ENCODE measurements around the gene FNBP1.
"Not testable (repeated sequence)": the region's sequence is repeated elsewhere in the genome, so short reads cannot be mapped to it uniquely, and the experiment has no call there.

Gene FNBP1

DNA sequence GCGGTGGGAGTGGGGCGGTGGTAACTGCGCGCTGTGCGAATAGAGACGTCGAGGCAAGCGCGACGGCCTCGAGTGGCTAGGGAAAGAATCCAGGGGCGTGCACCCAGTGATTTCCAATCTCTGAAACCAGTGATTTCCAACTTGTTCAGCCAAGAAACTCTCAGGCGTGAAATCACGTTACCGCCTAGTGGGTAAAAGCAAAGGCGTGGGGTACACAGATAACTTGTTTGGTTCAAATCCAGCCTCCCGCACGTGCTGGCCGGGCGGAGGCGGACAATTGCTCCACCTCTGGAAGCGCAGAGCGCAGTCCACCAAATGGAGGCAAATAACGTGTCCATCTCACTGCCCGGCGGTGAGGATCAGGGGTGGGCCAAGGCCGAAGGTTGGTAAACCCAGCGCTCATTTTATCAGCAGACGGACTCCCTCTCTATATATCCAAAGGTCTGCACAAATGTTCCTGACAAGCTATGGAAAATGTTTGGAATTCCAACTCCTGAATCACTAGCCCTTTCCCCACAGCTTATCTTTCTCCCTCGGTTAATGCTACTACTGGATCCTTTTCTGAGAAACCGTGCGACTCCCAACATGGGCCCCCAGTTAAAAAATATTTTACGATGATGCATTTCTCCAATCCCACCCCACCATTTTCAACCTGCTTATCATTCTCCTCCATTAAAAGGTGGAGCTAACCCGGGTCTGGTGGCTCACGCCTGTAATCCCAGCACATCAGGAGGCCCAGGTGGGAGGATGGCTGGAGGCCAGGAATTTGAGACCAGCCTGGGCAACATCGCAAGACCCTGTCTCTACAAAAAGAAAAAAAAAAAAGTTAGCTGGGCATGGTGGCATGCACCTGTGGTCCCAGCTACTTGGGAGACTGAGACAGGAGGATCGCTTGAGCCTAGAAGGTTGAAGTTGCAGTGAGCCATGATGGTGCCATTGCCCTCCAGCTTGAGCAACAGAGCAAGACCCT, 950 bp upstream of the FNBP1 start:
- DNase-seq: no peak

DNA sequence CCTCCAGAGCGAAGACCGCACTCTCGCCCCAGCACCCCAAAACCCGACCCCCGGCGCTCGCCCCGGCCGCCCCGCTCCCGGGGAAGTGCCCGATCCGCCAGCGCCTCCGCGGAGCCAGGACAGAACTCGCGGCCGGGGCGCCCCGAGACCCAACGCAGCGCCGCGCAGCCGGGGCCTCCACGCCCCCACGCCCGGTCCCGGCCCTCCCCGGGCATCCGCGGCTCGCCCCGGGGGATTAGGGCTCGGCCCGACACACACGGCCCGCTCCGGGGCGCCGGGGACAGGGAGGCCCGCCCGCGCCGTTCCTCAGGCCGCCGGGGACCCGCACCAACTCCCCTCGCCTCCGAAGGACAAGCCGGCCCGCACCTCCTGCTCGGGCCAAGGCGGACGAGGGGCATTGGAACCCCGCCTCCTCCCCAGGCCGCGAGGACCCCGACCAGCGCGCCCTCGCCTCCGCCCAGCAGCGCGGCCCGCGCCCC, 544 bp downstream of the FNBP1 start:
- DNase-seq: no peak

DNA sequence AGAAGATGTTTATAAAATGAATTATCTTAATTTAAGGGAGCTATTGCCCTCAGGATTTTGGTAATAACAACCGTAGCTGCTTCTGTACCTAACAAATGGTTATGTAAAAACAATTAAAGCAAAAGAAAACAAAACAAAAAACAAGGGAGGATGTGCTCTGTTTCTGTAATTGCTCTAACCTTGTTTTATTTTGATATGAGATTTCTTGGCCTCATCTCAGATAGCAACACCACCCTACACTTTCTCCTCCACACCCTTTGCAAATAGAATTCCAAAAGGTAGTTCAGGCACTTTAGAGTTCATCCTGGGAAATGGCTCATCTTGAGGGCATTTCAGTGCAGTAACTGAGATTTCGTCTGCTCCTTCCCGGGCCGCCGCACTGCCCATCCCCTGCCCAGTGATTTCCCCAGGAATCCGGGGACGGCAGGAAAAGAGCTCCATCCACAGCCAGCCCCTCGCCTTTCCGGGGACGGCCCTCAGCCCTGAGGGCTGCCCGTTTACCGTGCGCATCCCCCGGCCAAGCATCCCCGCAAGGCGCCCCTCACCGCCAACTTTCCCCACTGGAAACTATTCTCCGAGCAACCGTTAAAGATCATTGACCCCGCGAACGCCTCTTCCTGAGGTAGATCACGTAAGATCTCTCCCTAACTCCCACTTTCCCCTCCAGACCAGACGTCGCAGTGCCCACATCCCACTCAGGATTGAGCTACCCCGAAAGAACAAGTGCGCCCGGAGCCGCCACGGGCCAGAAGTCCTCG, 1.2 kb downstream of the FNBP1 start:
- no peak for DNase-seq

DNA sequence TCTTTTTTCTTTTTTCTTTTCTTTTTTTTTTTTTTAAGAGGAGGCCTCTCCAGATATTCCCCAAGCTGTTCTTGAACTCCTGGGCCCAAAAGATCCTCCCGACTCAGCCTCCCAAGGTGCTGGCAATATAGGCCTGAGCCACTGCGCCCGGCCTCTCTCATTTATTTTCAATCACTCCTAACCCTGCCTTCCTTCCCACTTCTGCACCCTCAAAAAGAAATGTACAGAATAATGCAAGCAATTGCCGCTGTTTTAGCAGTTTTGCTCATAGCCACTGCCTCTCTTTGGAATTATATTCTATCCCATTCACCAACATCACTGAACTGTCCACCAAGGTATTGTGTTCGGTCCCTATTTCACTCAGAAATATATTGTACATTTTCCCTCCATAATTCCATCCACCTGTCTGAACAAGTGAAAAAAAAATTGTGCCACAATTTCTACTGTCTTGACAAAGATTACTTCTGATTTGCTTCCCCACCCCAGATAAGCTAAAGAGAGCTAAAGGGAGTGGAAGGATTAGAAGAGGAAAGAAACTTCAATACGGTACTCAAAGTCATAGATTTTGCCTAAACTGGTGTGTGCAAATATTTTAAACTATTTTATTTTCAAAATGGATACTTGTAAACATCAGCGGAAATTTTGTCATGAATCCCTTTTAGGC, 1.9 kb downstream of the FNBP1 start:
- DNase-seq: no peak

DNA sequence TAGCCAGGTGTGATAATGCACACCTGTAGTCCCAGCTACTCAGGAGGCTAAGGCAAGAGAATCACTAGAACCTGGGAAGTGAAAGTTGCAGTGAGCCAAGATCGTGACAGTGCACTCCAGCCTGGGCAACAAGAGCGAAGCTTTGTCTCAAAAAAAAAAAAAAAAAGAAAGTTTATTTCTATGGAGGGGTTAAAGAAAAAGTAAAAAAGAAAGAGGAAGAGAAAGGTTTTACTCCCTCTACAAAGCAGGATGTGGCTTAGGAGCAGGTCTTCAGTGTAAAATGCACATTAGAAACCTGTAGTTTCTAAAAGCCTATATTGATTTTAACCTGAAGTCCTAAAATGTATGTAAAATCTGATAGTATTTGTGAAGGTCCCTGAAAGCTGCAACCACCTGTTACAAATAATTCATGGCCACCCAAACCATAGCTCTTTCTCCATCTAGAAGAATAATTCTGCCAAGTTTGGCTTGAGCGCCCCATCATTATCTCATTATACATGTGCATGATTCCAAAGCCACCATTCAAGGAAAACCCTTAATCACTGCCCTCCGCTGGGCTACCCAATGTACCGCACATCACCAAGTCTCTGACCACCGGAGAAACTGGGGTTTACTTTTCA, 3.4 kb downstream of the FNBP1 start:
- no peak for DNase-seq

DNA sequence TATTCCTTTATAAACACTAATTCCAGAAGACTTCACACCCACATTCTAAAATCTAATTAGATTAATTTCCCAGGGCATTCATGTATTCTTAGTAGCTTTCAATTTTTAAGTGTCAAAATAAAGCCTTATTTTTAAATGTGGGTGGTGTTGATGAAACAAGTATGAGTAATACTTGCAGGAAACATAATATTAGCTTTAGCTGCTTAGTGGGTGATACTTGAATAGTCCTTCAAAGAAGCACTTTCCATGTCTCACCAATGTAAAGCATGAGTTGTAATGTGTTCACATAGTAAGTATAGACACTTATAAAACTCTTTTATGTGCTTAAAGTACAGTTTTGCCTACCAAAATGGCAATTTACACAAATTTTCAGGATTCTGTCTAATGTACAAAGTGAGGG, 6.9 kb downstream of the FNBP1 start:
- DNase-seq: no peak

DNA sequence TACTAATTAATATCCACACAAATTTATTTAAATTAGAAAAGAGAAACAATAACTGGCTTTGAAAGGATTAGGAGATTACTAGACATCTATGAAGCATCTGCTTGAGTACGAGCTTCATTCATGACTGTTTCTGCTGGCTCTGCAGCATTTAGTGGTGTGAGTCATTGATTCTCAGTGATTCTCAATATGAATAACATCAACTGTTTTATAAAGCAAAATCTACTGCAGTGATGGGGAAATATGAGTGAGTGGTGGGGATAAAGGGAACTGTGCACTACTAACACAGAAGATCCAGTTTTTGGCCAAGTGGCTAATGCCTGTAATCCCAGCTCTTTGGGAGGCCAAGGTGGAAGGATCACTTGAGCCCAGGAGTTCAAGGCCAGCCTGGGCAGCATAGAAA, 8.4 kb downstream of the FNBP1 start:
- DNase-seq: no peak

DNA sequence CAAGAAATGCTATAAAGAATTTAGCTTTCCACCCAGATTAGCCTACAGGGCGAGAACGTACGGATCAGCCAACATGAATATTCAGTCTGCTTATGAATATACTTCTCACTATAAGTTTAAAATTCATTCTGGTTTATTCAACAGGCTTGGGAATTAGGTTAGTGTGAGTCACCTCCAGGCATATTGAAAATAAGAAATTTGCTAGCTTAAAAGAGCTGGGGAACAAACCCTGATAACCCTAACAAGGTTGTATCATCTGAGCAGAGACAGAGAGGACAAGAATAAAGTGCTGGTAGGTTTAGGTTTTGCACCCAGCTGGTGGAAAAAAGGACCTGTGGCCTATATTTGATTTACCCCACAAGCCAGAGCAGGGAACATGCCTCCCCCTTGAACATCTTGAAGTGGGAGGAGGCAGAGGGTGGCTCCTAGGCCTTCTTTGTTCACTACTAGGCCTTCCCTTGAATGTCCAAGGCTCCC, 12.3 kb downstream of the FNBP1 start:
- no peak for DNase-seq

DNA sequence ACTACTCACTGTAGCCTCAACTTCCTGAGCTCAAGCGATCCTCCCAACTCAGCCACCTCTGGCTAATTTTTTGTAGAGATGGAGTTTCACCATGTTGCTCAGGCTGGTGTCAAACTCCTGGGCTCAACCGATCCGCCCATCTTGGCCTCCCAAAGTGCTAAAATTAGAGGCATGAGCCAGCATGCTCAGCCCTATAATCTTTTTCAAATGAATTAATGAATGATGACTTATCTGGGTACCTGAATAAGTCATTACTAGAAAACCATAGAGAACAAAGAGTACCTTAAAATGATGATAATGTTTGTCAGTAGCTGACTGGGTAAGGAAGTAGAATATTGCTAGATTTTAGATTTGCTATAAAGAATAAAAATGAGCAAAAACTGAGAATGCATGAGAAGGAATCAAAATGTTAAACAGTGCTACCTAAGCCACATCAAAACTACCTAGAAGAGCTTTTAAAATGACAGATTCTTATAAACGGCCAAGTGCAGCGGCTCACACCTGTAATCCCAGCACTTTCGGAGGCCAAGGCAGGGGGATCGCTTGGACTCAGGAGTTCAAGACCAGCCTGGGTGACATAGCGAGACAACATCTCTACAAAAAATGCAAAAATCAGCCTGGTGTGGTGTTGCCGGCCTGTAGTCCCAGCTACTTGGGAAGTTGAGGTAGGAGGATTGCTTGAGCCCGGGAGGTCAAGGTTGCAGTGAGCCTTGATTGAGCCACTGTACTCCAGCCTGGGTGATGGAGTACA, 13.6 kb downstream of the FNBP1 start:
- DNase-seq: no peak

DNA sequence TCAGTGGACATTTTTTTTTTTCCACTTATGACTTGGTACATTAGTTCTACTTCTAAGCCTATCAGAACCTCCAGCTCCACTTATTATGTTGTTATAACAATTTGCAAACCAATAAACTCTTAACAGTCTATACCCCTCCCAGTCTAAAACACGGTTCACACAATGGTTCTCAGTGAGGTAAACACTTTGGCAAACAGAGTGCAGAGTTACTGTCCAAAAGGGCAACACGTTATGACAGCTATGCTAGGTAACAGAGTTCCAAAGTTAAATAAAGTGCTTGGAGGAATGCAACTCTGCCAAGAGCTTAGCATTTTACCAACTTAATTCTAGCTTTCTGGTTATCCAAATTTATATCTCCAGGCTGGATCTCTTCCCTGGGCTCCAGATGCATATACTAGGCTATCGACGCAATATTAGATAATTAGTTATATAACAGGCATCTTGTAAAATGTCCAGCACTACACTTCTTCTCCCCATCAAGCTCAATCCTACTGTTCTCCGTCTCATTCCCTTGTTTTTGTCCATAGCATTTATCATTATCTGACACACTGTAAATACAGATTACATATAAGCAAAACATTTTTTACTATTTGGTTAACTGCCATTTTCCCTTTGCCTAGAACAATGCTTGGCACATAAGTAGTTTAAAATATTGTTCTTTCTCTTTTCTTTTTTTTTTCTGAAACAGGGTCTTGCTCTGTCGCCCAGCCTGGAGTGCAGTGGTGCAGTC, 14.3 kb downstream of the FNBP1 start:
- DNase-seq: no peak

DNA sequence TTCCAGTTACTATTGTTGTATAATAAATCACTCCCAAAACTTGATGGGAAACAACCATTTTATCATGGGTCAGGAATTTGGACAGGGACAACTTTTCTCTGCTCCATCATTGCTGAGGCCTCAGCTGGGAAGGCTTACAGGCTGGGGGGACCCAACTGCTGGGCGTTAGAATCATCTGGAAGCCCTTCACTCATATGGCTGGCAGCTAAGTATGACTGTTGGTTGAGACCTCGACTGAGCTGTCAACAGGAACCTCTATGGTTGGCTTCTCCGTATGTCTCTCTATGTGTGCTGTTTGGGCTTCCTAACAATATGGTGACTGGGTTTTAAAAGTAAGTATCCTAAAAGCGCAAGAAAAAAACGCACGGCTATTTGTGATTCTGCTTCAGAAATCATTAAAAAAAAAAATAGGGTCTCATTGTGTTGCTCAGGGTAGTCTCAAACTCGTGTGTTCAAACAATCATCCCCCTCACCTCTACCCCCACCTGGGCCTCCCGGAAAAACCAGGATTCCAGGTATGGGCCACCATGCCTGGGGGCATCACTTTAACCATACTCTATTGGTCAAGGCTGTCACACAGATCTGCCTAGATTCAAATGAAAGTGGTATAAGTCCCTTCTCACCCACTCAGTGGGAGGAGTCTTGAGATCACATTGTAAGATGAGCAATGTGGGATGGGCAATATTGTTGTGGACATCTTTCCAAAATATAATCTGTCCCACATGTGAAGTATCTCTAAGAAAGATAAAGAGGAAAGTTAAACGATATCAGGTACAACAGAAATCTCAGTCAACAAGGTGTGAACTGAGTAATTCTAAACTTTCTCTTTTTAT, 15.2 kb downstream of the FNBP1 start:
- DNase-seq: no peak

DNA sequence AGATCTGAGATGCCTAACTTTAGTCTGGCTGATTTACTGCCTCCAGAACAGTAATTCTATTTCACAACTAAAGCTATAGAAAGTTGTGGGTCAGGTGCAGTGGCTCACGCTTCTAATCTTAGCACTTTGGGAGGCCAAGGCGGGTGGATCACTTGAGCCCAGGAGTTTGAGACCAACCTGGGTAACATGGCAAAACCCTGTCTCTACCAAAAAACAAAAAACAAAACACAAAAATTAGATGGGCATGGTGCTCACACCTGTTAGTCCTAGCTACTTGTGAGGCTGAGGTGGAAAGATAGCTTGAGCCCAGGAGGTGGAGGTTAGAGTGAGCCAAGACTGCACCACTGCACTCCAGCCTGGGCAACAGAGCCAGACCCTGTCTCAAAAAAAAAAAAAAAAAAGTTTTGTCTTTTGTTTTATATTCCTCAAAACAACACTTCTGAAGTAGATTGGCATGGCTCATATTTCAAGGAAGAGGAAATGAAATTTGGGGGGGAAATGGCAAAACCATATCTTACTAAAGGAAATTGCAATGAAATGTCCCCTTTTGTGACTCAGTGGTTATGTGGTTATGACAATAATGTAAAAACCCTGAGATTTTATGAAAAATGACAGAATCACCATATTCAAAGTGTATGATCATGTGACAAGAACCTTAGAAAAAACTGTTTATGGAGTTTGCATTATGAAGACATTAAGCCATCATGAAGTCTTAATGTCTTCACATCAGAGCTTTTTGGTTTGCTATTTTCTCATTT, 16.2 kb downstream of the FNBP1 start:
- no peak for DNase-seq

DNA sequence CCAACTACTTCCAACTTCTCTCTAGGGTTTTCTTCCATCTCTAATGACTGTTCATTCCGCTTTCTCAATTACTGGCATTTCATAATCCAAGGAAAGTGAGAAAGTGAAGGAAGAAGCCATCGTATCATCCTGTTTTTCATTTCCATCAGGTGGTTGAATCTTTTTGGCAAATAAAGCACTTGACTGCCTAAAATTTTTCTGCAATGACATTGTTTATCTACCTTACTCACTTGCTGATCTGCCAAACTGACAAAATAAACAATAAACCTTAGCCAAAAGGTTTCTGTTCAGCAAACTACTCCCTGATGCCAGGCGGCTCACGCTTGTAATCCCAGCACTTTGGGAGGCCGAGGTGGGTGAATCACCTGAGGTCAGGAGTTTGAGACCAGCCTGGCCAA, 18.4 kb downstream of the FNBP1 start:
- DNase-seq: no peak

DNA sequence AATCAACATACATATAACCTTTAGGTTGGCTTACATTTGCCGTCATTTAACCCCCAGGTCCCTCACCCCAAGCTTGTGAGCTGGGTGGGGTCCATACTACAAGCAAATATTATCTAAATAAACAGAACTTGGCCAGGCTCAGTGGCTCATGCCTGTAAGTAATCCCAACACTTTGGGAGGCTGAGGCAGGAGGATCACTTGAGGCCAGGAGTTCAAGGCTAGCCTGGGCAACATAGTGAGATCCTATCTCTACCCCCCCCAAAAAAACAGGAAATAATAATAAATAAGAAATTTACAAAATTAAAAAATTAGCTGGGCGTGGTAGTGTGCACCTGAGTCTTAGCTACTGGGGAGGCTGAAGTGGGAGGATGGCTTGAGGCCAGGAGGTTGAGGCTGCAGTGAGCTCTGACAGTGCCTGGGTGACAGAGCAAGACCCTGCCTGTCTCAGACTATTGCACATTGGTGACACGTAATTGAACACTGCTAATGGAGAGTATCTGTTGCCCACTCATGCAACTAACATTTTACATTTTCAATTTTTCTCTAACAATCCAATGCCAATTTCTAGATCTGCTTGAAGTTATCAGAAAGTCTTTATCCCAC, 18.9 kb downstream of the FNBP1 start:
- no peak for DNase-seq

DNA sequence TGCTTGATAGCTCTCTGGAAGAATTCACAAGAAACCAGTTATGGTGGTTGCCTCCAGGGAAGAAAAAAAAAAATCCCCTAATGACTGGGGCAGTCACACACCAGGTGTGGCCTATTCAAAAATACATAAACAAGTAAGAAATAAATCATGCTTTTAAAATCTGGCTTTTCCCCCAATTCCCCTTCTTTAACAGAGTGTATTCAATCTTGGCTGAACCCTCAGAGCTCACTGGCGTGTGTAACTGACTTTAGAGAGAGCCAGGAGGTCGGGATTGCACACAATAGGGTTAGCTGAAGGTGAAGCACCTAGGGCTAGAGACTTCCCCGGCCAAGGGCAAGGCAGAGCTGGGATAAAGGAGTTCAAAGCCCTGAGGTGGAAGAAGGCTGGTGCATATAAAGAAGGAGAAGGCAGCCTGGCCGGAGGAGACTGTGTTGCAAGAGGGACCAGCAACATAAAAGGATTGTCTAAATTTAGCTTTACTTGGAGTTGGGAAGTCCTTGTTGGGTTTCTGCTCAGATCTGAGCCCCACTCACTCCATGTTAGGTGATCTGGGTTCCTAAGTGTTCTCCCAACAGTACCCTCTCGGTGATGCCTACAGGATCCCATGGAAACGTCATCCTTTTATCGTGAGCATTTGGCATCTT, 19.7 kb downstream of the FNBP1 start:
- DNase-seq: no peak

DNA sequence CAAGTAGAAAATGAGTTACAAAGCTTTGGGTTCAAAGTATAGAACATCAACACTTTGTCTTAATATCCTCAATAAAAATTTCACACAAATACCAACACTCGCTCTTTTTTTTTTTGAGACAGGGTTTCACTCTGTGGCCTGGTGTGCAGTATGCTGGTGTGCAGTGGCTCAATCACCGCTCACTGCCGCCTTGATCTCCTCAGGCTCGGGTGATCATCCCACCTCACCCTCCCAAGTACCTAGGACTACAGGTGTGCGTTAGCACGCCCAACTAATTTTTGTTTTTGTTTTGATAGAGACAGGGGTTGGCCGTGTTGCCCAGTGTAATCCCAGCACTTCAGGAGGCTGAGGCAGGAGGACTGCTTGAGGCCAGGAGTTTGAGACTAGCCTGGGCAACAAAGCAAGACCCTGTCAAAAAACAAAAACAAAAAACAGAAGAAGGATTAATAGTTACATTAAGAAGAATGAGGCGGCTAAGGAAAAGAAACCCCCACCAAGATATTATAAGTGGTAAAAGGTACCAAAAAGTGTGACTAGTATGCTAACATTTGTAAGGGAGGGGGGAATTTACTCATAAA, 20.3 kb downstream of the FNBP1 start:
- no peak for DNase-seq

DNA sequence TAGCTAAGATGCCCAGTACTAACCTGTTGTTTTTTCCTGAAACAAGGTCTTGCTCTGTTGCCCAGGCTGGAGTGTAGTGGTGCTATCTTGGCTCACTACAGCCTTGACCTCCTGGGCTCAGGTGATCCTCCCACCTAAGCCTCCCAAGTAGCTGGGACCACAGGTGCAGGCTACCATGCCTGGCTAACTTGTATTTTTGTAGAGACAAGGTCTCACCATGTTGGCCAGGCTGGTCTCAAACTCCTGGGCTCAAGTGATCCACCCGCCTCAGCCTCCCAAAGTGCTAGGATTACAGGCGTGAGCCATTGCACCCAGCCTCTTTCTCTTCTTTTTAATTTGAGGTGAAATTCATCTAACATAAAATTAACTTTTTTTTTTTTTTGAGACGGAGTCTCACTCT, 21.1 kb downstream of the FNBP1 start:
- not testable (repeated sequence) for DNase-seq

DNA sequence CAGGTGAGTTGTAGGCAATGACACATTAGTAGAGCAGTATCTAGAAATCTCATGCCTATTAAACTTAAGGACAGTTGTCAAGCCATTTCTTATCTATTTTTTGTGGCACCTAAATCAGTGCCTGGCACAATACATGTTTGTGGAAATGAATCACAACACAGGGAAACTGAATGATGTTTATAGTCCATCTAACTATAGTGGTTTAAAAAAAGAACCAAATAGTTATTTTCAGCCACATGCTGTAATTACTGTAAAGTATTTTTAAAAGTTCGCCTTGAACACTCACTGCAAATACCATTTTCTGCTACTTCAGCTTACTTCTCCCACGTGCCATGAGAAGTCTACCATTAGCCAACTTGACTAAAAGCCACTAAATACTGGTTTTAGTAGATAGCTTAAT, 21.9 kb downstream of the FNBP1 start:
- no peak for DNase-seq
